ENCODE data around the gene PRR23C.
"Not testable (repeated sequence)": the region's sequence is repeated elsewhere in the genome, so short reads cannot be mapped to it uniquely, and the experiment has no call there.

The PRR23C gene

GRCh38 chr3:139044366-139045210 lies at the start of gene PRR23C:
Gene PRR23C, minus strand, starts transcription at chr3:139044892. Its CDS starts 272 bp downstream, at chr3:139044620.
- DNase-seq (ENCODE audit: extremely low read depth in 1 of 2, low read depth in 1 of 2), result no peak

- DNase-seq (ENCODE audit: extremely low read depth in 1 of 2, low read depth in 1 of 2), result no peak
These were observed 49.1 kb upstream of the PRR23C start for GRCh38 chr3:139093840-139094239.

GRCh38 chr3:139088462-139089324 lies 44.0 kb upstream of the PRR23C start:
- DNase-seq (ENCODE audit: extremely low read depth in 1 of 2, low read depth in 1 of 2), result no peak

DNA sequence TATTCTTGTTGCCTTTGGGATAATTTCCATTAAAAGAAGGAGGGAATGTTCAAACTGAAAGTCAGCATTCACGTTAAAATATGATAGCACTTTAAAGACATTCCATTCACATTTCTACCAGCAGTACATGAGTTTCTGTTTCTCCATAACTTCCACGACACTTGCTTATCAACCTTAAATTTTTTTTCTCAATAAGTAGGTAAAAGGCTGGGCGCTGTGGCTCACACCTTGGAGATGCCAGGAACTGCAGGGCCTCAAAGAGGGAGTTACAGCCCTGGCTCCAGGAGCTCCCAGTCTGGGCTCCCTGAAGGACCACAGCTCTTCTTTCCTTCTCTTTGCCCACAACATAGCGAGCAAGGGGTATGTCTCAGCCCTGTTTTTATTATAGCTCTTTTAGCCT lies 42.9 kb upstream of the PRR23C start:
- no peak for DNase-seq (ENCODE audit: extremely low read depth in 1 of 2, low read depth in 1 of 2)

GRCh38 chr3:139084176-139084575 lies 39.5 kb upstream of the PRR23C start:
- no peak for DNase-seq (ENCODE audit: extremely low read depth in 1 of 2, low read depth in 1 of 2)

- no peak for DNase-seq (ENCODE audit: extremely low read depth in 1 of 2, low read depth in 1 of 2)
These were observed 29.9 kb upstream of the PRR23C start for GRCh38 chr3:139074565-139075115.

- DNase-seq (ENCODE audit: extremely low read depth in 1 of 2, low read depth in 1 of 2), result no peak
These were observed 18.2 kb upstream of the PRR23C start for GRCh38 chr3:139062918-139063317.

DNA sequence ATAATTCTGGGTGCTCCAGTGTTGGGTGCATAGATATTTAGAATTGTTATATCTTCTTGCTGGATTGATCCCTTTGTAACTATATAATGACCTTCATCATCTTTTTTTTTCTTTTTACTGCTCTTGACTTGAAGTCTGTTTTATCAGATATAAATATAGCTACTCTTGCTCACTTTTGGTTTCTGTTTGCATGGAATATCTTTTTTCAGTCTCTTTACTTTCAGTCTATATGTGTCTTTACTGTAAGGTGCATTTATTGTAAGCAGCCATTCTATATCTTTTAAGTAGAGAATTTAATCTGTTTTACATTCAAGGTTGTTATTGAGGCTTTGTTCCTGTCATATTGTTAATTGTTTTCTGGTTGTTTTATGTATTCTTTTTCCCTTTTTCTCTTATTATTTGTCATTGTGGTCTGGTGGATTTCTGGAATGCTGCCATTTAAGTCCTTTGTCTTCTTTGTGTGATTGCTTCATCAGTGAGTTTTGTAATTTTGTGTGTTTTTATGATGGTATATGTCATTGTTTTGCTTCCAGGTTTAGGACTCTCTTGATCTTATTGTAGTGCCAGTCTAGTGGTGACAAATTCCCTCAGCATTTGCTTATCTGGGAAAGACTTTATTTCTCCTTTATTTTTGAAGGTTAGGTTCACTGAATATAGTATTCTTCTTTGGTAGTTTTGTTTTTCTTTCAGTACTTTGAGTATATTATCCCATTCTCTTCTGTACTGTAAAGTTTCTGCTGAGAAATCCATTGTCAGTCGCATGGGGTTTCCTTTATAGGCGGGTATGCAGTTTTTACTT lies 8.3 kb upstream of the PRR23C start:
- no peak for DNase-seq (ENCODE audit: extremely low read depth in 1 of 2, low read depth in 1 of 2)

GRCh38 chr3:139043554-139044365 lies 932 bp downstream of the PRR23C start:
- no peak for DNase-seq (ENCODE audit: extremely low read depth in 1 of 2, low read depth in 1 of 2)

- DNase-seq (ENCODE audit: extremely low read depth in 1 of 2, low read depth in 1 of 2), result no peak
These were observed 7.2 kb downstream of the PRR23C start for GRCh38 chr3:139037478-139037877.

DNA sequence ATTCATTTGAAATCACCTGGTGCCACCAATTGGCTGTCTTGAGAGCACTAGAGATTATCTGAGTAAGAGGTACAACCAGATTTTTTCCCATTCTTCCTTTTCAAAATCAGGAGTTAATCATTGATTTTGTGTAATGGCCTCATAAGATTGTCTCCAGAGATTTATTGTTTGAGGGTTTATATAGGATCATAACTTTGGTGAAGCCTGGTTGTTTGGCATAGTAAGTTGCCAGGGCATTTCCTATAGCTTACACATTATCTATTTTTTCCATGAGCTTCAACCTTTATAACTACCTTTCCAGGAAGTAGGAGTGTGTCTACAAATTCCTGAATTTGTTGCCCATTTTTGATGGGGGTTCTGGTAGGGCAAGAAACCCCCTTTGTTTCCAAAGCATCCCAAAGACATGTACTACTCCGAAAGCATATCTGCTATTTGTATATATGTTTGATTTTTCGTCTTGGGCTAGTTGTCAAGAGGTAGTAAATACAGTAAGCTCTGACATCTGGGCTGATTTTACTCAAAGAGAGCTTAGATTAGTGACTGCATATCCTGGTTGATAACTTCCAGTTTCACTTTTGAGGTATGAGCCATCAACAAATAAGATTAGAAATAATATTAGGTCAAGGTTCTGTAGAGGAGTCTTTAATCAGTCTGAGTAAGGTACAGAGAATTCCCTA lies 12.2 kb downstream of the PRR23C start:
- DNase-seq (ENCODE audit: extremely low read depth in 1 of 2, low read depth in 1 of 2), result no peak

- not testable (repeated sequence) for DNase-seq (ENCODE audit: extremely low read depth in 1 of 2, low read depth in 1 of 2)
These were observed 14.1 kb downstream of the PRR23C start for GRCh38 chr3:139030576-139030975.

DNA sequence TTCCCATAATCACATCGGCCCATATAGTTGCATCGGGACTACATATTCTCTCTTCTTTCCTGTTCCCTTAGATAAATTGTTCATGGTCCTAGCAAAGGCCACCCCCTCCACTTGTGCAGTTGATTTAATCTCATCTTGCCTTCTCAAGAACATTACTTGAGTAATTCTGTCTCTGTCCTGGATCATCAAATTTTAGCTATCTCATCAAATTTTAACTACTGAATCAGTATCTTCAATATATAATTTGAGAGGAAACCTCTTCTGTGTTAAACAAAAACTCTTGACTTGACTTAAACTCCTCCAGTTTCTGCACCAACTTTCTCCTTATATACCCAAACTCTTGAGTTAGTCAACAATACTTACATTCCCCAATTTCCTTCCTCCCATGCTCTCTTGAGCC lies 19.7 kb downstream of the PRR23C start:
- no peak for DNase-seq (ENCODE audit: extremely low read depth in 1 of 2, low read depth in 1 of 2)

GRCh38 chr3:139020868-139021234 lies 23.8 kb downstream of the PRR23C start, which contains the start of gene PRR23B:
Gene PRR23B, minus strand, starts transcription at chr3:139020926. Its CDS starts 265 bp downstream, at chr3:139020661.
- DNase-seq (ENCODE audit: extremely low read depth in 1 of 2, low read depth in 1 of 2), result no peak

DNA sequence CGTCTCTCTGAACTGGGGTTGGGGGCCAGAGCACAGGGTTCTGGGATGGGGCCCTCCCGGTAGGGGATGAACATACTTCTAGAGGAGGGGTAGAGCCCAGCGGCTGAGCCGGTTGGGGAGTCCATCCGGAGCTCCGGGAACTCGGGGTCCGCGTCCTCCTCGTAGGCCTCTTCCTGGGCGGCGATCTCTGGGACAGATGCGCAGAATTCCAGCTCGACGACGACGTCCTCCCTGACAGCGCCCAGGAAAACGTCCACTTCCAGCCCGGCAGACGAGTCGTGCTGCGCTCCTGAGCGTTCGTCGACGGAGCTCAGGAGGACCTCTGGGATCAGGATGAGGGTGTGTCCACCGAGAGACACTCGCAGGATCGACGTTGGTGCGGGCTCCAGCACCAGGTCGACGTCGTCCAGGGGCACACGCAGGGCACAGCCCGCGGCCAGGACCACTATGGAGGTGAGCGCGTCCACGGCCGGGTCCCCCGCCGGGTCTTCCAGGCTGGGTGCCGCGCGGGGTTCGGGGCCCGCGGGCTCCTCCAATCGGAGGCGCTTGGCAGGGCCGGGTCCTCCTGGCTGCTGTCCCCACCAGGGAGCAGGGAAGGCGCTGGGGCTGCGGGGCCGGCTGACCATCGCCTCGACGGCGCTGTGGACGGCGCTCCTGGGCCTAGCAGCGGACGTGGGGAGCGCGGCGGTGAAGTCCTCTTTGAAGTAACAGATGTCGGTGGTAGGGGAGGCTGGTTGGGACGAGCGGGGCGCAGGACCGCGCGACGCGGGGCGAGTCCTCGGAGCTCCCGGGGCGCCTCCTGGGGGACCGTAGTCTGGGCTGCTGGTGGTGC lies 24.4 kb downstream of the PRR23C start:
- no peak for DNase-seq (ENCODE audit: extremely low read depth in 1 of 2, low read depth in 1 of 2)

- DNase-seq (ENCODE audit: extremely low read depth in 1 of 2, low read depth in 1 of 2), result no peak
These were observed 28.2 kb downstream of the PRR23C start for GRCh38 chr3:139016430-139017048.

DNA sequence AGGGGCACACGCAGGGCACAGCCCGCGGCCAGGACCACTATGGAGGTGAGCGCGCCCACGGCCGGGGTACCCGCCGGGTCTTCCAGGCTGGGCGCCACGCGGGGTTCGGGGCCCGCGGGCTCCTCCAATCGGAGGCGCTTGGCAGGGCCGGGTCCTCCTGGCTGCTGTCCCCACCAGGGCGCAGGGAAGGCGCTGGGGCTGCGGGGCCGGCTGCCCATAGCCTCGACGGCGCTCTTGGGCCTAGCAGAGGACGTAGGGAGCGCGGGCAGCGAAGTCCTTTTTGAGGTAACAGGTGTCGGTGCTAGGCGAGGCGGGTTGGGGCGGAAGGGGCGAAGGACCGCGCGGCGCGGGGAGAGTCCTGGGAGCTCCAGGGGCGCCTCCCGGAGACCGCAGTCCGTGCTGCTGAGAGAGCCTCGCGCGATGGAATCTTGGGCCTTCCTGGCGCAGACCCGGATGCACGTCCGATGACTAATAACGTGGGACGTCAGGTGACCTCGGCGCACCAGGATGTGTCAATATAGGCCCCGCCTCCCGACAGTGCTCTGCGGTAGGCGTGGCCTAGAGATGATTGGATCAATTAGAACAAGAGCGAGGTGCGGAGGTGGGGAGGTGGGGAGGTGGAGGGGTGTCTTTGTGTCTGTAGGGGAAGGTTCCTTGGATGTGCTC lies 38.5 kb downstream of the PRR23C start, which contains the start of gene PRR23A:
TSS of gene PRR23A (minus strand) at position 218 of the 666 bp plus-strand sequence. CDS start at position 218, 0 bp downstream.
- no peak for DNase-seq (ENCODE audit: extremely low read depth in 1 of 2, low read depth in 1 of 2)
